A673 (cell line): Measurements from ENCODE around the gene TMEM161B.

Experiments used
- EZH2 ChIP-seq: fragments of 200-600 bp; sonication (generic); IDR thresholded peaks from 2 replicates; pipeline ENCODE4 v1.6.1; 2017; ENCODE audit warnings: borderline replicate concordance, low read depth, mild to moderate bottlenecking, mixed read lengths, antibody characterized with exemption, low read length; ENCODE audit not compliant: poor library complexity, severe bottlenecking
- TF ChIP-seq, protein P1 (sequence below): fragments of 300-800, 200-600 bp; sonication (generic); conservative IDR thresholded peaks from 2 replicates; pipeline ENCODE4 v1.5.1; 2017; ENCODE audit warnings: low read depth, mild to moderate bottlenecking, antibody characterized with exemption, low read length, moderate library complexity, mixed read lengths

DNA sequence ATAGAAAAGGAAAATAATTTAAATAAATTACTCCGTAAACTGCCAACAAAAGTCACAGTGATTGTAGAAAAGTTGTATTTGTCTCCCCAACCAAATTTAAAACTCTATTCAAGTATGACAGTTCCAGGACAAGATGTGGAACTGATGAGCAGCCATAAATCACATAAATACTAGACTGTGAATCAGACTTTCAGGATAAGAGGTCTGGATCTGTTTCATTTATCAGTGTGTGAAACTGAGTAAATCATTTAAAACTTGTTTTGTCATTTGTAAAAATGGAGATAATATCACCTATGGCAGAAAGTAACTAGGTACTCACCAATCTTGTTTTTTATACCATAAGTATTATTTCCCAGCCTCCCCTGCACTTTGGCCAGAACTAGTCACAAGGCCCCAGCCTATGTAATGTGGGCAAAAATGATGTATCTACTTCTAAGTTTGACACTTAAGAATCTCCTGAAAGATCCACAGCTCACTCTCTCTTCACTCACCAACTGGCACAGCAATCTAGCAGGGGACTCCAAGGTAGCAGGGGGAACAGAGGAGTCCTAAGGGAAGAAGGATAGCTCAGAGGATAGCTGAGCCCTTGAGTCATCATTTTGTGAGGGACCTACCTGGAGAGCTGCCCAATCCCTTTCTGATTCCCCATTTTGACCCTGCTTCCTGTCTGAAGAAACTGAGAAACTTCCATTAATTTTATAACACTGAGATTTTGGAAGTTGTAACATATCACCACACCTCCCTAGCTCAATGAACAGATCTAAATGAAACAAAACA, 31.6 kb downstream of the TMEM161B start:
- TF ChIP-seq, protein P1, sequence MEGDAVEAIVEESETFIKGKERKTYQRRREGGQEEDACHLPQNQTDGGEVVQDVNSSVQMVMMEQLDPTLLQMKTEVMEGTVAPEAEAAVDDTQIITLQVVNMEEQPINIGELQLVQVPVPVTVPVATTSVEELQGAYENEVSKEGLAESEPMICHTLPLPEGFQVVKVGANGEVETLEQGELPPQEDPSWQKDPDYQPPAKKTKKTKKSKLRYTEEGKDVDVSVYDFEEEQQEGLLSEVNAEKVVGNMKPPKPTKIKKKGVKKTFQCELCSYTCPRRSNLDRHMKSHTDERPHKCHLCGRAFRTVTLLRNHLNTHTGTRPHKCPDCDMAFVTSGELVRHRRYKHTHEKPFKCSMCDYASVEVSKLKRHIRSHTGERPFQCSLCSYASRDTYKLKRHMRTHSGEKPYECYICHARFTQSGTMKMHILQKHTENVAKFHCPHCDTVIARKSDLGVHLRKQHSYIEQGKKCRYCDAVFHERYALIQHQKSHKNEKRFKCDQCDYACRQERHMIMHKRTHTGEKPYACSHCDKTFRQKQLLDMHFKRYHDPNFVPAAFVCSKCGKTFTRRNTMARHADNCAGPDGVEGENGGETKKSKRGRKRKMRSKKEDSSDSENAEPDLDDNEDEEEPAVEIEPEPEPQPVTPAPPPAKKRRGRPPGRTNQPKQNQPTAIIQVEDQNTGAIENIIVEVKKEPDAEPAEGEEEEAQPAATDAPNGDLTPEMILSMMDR, result no peak
- no peak for TF ChIP-seq EZH2
